Right kidney (tissue), 9 donors: ENCODE data around the gene PIM2.

Source experiments
- DNase-seq: peaks from one replicate; pipeline ENCODE4 v3.0.0-alpha.2; 2016
- long read RNA-seq, 8 donors: transcript quantifications; one replicate each; lab custom pipeline, GENCODE V29; 2026

Gene PIM2
- long read RNA-seq, donor 1, partial matches to known transcripts, result 0 of 2 reads
- long read RNA-seq, donor 1, other reads (novel, unspliced or antisense), result 0 of 2 reads
- long read RNA-seq, donor 2, partial matches to known transcripts, result 0 of 4 reads
- long read RNA-seq, donor 2, other reads (novel, unspliced or antisense), result 0 of 4 reads
- long read RNA-seq, donor 3, partial matches to known transcripts, result 0 of 1 reads
- long read RNA-seq, donor 3, other reads (novel, unspliced or antisense), result 0 of 1 reads
- long read RNA-seq, donor 4, partial matches to known transcripts, result 0 of 2 reads
- long read RNA-seq, donor 4, other reads (novel, unspliced or antisense), result 0 of 2 reads
- long read RNA-seq, donor 5, partial matches to known transcripts, result 0 of 2 reads
- long read RNA-seq, donor 5, other reads (novel, unspliced or antisense), result 0 of 2 reads
- long read RNA-seq, donor 6, partial matches to known transcripts, result 0 of 2 reads
- long read RNA-seq, donor 6, other reads (novel, unspliced or antisense), result 0 of 2 reads
- long read RNA-seq, donor 7, transcript PIM2-201 (6 exons, 2,075 nt), result major isoform, 5 of 5 reads
- long read RNA-seq, donor 7, partial matches to known transcripts, result 0 of 5 reads
- long read RNA-seq, donor 7, other reads (novel, unspliced or antisense), result 0 of 5 reads
- long read RNA-seq, donor 8, partial matches to known transcripts, result 0 of 3 reads
- long read RNA-seq, donor 8, other reads (novel, unspliced or antisense), result 0 of 3 reads

DNA sequence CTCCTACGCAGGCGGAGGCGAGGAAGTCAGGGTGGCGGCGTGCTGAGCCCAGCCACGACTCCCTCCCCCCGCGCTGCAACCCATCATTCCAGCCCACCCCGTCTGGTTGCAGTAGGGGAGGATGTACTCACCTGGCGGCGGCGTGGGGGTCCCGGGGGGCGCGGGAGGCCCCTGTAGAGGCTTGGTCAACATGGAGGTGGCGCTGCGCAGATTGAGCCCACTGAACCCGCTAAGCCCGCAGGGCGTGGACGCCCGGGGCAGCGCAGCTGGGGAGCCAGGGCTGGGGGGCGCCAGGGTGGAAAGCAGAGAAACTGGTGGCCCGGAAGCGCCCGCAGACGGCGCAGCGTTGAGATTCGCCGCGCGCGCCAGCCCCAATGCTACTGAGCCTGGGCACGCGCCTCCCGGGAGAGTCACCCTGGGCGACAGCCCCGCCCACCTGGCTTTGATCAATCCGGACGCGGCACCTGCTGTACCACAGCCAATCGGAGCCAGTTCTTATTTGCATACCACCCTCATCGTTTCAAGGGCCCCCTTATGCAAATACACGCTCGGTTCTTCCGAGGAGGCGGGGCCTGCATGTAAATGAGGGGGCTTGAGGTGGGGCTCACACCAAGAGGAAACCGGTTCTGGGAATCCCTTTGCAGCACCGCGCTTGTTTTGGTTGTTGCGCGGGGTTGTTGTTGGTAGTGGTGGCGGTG, at the start of gene PIM2:
PIM2 (minus strand) TSS at position 382 of the 698 bp plus-strand sequence; CDS start at position 192, 190 bp downstream.
- peak; percentile 67 for DNase-seq

DNA sequence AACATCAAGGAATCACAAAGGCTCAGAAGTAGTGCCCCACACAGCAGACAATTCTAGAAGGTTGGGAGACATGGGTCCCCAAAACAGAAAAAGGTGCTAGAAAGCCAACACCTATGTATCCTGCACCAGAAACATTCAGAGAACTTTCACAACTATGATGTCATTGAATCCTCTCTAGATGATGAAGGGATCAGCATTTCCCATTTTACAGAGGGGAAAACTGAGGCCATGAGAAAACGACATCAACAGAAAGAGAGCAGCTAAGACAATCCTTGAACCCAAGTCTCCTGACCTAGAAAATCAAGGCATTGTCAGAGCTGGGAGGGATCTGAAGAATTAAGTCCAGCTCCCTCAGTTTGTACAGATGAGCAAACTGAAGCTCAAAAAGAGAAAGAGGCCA, 49.6 kb upstream of the PIM2 start:
- no peak for DNase-seq

DNA sequence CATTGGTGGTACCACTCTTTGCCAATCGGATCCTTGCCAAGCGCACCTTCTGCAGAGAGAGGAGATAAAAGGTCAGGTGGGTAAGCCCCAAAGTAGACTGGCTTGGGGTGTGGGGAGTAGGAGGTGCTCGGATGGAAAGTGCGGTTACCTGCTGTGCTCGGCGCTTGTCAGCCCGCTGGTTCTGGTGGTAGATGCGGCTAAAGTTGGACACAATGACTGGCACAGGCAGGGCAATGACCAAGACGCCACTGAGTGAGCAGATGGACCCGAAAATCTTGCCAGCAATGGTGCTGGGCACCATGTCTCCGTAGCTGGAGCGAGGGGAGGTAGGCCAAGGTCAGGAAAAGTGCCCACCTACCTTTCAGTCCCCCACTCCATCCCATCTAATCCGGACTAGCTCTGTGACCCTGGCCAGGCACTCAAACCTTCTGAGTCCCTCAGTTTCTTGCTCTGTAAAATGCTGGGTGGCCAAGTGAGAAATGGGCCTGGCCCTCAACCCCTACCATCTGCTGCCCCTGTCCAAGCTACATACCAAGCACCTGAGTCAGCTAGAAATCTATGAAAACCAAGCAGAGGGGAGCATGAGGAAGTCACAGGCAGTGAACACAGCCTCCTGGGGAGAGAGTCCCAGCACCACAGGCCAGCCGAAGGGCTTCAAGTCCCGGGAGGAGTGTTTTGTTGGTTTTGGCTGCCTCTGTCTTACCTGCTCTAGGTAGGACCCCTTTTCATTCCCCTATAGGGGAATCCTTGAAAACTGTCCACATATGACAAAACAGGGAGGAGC, 48.2 kb upstream of the PIM2 start:
- DNase-seq, result no peak

DNA sequence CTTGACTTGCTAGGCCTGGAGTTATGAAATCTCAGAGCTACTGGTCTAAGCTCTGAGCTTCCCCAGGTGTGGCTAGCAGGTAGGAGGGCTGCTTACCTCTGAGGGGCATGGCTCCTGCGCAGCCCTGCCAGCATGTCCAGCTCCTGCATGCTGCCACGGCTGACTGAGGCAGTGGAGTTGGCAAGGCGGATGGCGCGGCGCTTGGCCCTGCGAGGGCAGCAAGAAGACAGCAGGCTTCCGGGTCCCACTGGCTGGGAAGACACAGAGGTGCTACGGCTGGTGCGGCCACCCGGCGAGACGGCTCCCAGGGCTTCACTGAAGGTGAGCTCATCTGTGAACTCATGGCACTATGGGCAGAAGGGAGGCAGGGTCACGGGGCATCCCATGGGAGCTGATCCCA, 47.1 kb upstream of the PIM2 start:
- DNase-seq, result no peak

DNA sequence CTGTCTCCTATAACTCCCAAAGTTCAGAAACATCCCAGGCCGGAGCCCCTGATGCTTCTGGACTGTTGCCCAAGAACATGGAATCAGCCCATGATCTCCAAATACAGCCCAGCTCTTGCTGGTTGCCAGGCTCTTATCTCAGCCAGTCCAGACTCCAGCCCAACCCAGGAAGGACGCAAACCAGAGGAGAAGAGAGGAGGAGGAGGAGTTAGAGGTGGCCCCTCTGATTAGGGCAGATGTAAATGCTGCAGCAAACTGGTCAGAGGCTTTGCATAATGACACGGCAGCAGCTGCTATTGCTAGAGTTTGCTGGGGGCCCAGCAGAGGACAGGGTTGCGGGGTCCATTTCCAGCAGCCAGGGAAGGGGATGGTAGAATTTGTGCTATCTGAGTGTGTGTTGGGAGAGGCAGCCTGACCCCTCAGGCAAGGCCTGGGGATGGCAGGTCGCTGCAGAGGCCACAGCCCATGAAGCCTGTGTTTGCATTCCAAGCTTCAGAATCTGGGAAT, 42.8 kb upstream of the PIM2 start:
- DNase-seq, result no peak

DNA sequence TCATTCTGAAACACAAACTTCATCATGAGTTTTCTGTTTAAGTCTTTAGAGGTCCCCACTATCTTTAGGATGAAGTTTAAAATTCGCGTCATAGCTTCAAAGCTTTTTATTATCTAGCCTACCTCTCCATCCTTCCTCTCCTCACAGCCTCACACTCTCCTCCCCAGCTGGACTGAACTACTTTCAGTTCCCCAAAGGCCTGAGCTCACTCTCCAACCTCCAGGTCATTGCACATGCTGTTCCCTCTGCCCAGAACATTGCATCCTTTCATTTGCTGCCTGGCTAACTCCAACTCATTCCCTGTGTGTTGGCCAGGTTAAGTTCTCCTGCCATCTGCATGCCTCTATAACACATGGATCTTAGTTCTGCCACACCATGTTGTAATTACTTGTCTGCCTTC, 41.5 kb upstream of the PIM2 start:
- DNase-seq, result no peak

DNA sequence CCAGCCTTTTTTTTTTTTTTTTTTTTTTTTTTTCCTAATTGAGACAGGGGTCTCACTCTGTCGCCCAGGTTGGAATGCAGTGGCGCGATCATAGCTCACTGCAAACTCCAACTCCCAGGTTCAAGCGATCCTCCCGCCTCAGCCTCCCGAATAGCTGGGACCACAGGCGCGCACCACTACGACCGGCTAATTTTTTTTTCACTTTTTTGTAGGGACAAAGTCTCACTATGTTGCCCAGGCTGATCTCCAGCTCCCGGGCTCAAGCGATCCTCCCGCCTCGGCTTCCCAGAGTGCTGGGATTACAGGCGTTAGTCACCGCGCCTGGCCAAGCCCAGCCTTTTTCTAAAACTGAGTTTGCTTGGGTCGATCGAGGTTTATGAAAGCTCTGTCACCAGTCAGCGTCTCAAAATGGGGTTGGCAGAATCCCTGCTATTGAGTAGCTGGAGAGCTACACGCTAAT, 39.8 kb upstream of the PIM2 start:
- peak; percentile 64 for DNase-seq

DNA sequence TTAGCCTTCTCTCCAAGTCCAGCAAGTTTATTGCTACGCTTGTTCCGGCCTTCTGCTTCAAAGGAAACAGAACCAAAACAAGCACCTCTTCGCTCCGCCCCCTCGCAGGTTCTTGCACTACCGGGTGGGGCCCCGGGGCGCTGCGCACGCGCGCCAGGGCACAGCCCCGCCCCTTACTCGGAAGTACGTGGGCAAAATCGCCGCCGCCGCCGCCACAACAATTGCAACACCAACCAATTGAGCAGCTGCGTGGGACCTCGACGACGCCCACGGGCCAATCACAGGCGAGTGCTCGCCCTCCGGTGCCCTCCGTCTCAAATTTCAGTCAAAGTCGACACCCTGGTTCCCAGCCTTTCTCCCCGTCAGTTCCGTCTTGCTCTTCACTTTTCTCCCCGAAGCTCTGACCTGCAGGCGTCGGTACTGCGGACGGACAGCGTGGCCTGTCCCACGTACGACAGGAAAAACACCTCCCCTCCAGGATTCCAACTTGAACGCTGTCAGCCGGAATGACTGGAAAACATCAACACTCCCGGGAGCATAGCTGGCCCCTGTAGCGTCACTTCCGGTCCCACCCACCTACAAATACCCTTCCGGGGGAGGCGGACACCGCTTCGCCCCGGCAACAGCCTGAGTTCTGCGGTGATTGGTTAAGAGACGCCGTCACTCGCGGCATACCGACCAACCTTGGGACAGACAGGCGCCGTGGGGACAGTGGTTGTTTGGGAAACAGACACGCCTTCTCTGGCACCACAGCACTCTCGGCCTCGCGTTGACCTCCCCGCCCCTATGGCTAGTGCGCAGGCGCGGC, 39.2 kb upstream of the PIM2 start:
- peak; percentile 90 for DNase-seq

DNA sequence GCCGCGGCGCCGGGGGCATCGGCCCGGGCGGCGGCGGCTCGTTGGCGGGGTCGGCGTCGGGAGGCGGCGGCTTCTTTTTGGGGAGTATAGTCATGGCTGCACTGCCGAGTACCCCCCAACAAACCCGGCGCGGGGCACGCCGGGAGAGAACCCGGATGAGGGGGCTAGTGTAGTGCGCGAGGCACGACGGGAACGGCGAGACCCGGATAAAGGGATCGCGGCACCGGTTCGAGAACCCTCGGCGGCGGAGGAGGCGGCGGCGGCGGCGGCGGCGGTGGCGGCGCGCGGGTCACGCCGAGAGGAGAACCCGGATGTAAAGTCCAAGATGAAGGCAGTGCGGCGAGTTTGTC, 38.6 kb upstream of the PIM2 start, which contains the start of gene OTUD5:
OTUD5 (minus strand) TSS at position 131 of the 350 bp plus-strand sequence; CDS start at position 94, 37 bp downstream.
- no peak for DNase-seq

DNA sequence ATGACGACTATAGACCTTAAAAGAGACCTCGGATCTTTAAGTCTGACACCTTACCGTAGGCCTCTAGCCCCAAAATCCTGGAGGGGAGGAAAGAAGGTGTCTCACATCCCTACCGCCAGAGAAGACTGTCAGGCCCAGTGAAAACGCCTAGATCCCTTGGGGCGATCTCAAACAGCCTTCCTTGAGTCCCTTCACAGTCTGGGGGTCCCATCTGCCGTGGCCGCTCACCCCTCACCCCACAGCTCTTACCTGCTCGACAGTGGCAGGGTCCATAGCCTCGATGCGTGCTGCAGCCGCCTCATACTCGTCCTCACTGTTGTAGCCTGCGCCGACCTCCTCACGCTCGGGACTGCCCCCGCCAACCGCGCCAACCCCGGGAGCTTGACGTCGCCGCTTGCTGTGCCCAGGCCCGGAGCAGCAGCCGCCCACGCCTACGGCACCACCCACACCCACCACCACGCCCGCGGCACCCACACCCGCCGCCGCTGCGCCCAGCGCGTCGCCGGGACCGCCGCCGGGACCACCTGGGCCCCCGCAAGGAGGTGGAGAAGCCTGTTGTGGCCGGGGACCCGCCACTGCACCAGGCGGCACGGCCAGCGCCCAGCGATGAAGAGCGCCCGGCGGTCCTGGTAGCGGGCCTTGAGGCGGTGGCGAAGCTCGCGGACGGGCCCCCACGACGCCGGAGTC, 38.0 kb upstream of the PIM2 start:
- peak; percentile 32 for DNase-seq

DNA sequence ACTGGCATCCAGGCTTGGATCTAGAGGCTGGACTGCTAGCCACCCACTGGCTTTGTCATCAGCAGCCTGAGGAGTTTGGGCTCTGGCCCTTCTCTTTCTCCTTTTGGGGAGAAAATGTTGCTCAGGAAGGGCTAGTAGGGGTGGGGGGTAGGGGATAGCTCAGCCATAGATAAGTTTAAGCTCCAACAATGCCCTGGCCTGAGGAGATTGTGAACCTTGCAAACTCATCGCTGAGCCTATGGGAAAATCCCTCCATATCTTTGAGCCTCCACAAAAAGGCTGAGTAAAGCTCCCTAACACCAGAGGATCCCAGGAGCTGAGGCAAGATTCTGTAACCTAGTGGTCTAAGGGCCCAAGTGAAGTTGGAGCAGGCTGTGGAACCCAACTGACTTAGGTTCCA, 29.8 kb upstream of the PIM2 start:
- no peak for DNase-seq

- no peak for DNase-seq
Measured at GRCh38 chrX:48945517-48946348, 26.9 kb upstream of the PIM2 start.

GRCh38 chrX:48942895-48943294, 24.1 kb upstream of the PIM2 start:
- DNase-seq, result no peak

DNA sequence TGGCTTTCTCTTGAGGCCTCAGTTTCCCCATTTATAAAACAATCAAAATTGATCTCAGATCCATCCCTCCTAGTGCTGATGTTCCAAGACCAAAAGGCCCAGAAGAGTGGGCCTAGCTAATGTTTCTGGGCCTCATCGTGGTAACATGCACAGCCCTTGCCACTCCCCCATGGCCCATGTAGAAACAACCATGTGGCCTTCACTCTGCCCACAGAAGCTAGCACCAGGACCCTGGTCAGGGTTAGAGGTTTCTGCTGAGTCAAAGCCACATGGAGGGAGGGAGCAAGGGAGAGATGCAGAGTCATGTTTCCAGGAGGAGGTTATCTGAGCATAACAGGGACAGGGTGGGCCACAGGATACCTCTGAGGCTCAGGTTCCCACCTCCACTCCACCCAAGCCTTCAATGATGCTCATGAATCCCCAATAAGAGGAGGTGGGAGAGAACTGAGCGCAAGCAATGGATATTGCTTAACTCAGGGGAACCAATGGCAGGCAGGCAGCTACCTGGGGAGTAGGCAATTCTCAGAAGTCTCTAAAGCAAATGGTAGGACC, 21.7 kb upstream of the PIM2 start:
- DNase-seq, result no peak

DNA sequence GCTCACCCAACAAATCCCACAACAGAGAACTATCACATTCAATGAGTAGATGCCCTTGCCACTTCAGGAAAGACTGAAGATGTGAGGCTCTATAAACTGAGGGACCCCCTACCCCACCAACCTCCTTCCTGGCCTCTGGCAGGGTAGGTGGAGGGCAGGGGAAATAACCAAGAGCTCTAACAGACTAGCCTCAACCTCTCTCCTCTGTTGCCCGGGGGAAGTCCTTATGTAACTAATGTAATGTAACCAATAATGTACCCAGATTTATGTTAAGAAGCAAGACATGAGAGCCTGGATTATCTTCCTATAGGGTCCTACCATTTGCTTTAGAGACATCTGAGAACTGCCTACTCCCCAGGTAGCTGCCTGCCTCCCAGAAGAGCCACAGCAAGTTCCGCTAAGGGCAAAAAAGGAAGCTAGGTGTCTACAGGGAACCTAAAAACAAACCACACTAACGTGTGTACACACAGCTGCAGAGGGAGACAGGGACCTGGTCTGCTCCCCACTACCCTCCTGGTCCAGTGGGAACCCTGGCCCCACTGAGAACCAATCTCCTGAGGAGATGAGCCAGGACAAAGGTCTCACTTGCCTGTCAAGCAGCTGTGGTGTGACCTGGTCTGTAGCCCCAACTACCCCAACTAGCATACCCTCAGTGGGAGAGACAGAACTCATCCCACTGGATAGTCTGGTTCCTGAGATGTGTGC, 20.9 kb upstream of the PIM2 start:
- no peak for DNase-seq

DNA sequence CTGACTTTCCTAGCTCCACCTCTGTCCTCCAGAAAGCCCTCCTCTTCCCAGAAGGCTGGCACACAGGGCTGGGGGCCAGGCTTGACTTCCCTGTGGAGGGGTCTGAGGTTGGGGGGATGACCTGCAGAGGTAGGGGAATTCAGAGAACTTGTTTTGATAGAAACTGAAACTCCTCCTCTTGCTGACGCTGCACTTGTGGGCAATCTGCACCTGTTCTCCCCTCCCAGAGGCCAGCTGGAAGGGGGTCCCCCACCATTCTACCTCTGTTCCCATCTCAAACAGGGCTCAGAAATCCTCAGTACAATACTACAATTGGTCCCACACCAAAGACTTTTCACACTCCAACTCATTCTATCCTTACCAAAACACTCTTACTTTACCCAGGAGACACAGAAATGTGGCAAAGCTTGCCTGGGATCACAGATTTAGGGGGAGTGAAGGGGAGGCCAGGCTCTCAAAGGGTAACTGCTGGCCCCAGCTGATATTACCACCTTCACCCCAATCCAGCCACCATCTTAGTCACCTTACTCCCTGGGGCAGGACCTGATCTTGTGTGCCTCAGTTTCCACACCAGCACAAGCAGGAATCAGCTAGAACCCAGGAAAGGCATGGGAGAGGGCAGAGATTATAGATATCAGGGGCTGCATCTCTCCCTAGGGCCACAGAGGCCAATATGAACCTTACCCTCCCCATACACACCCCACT, 20.0 kb upstream of the PIM2 start:
- no peak for DNase-seq

- no peak for DNase-seq
Measured at GRCh38 chrX:48937054-48937907, 18.5 kb upstream of the PIM2 start.
